ENCODE data around the gene DAPK3.
"Not testable (repeated sequence)": the region's sequence is repeated elsewhere in the genome, so short reads cannot be mapped to it uniquely, and the experiment has no call there.

The DAPK3 gene

GRCh38 chr19:3970808-3971598 lies at the start of gene DAPK3:
TSS of gene DAPK3 (minus strand) at chr19:3971099. CDS start at chr19:3969735, 1,364 bp downstream.
- DNase-seq: peak; percentile 95

GRCh38 chr19:4019578-4019977 lies 48.7 kb upstream of the DAPK3 start:
- no peak for DNase-seq

GRCh38 chr19:4018775-4019504 lies 48.0 kb upstream of the DAPK3 start:
- DNase-seq: no peak

GRCh38 chr19:4018140-4018613 lies 47.3 kb upstream of the DAPK3 start:
- DNase-seq: peak; percentile 44

GRCh38 chr19:4016903-4017638 lies 46.2 kb upstream of the DAPK3 start:
- no peak for DNase-seq

- DNase-seq: no peak
Observed at GRCh38 chr19:4016486-4016885, 45.6 kb upstream of the DAPK3 start.

GRCh38 chr19:4015705-4016402 lies 45.0 kb upstream of the DAPK3 start:
- DNase-seq: peak; percentile 44

GRCh38 chr19:4014541-4015491 lies 43.9 kb upstream of the DAPK3 start:
- peak; percentile 59 for DNase-seq

GRCh38 chr19:4013886-4014540 lies 43.1 kb upstream of the DAPK3 start:
- DNase-seq: no peak

- DNase-seq: no peak
Observed at GRCh38 chr19:4012975-4013634, 42.2 kb upstream of the DAPK3 start.

- DNase-seq: no peak
Observed at GRCh38 chr19:4012092-4012974, 41.4 kb upstream of the DAPK3 start.

- DNase-seq: not testable (repeated sequence)
Observed at GRCh38 chr19:4011430-4011829, 40.5 kb upstream of the DAPK3 start.

- DNase-seq: no peak
Observed at GRCh38 chr19:4010808-4011110, 39.9 kb upstream of the DAPK3 start.

- peak; percentile 28 for DNase-seq
Observed at GRCh38 chr19:4009990-4010807, 39.3 kb upstream of the DAPK3 start.

GRCh38 chr19:4007836-4008539 lies 37.1 kb upstream of the DAPK3 start:
- DNase-seq: peak; percentile 32

- DNase-seq: peak; percentile 98
Observed at GRCh38 chr19:4007021-4007835, 36.3 kb upstream of the DAPK3 start, which contains the start of gene PIAS4. TSS of gene PIAS4 (plus strand) at chr19:4007736. CDS start at chr19:4007761, 25 bp downstream.

- not testable (repeated sequence) for DNase-seq
Observed at GRCh38 chr19:4005436-4005835, 34.5 kb upstream of the DAPK3 start.
